ENCODE measurements around the gene DNAI1.

DNAI1 gene

GRCh38 chr9:34551751-34552605 lies 93.4 kb downstream of the DNAI1 start:
- Histone ChIP-seq H3K36me3 (no peaks in the 10 kb centered on the region), H3K4me1 (peaks cover 0 to 33% (median 30%) of the 10 kb centered on the region in 10 experiments; a peak in 17 of 20 replicates), H3K9me3 (replicated peaks in 1 of 11) (no peaks in the 10 kb centered on the region), H4K20me1 (peaks cover 0 to 51% (median 10%) of the 10 kb centered on the region in 11 experiments; a peak in 10 of 22 replicates), H3K27me3 (peaks cover 0 to 12% (median 0%) of the 10 kb centered on the region in 11 experiments; a peak in 2 of 22 replicates), H3K4me2 (peak overlapping the region in 9 of 11 experiments; percentile 21 to 76 (median 51); a peak in 15 of 22 replicates), H3K4me3 (no peak overlapping the region), H3K27ac (no peak overlapping the region), H3K9ac (no peak overlapping the region)
- no peak for TF ChIP-seq Cebpa-rat (IDR thresholded peaks at IDR 0.05)

GRCh38 chr9:34552606-34552981 lies 94.0 kb downstream of the DNAI1 start:
- peak overlapping the region in 9 of 11 experiments; percentile 21 to 76 (median 51); a peak in 15 of 22 replicates for H3K4me2 ChIP-seq

DNA sequence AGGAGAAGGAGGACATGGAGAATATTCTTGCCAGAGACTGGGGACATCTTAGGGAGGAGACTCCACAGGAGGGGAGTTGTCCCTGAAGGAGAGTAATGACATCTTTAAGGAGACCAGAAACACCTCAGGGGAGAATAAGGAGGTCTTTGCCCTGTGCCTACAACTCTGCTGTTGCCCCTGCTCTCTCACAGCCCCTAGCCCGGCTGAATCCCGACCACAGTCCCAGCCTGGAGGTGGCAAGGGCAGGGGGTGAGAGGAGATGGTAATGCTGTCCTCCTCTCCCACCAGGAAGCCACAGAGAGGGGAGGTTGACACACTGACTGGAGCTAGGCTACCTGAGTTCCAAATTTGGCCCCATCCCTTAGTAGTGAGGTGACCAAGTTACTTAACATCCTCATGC lies 94.4 kb downstream of the DNAI1 start:
- no peaks in the 10 kb centered on the region for H3K9me3 ChIP-seq (replicated peaks in 1 of 11)
- no peak for TF ChIP-seq Cebpa-rat (IDR thresholded peaks at IDR 0.05)
- peaks cover 2 to 13% (median 6%) of the 10 kb centered on the region in 11 experiments; a peak in 14 of 22 replicates for H3K27me3 ChIP-seq
- H3K4me2 ChIP-seq = peak overlapping the region in 8 of 11 experiments; percentile 26 to 76 (median 56); a peak in 13 of 22 replicates
- no peak overlapping the region for H3K27ac ChIP-seq
- H4K20me1 ChIP-seq = peaks cover 0 to 52% (median 8%) of the 10 kb centered on the region in 11 experiments; a peak in 10 of 22 replicates
- no peak overlapping the region for H3K4me3 ChIP-seq
- H3K36me3 ChIP-seq = no peaks in the 10 kb centered on the region
- no peak overlapping the region for H3K9ac ChIP-seq
- H3K4me1 ChIP-seq = peaks cover 0 to 33% (median 30%) of the 10 kb centered on the region in 10 experiments; a peak in 17 of 20 replicates

More at GRCh38 chr9:34552606-34552981, 94.0 kb downstream of the DNAI1 start:
- H3K9me3 ChIP-seq (replicated peaks in 1 of 11) = no peaks in the 10 kb centered on the region
- no peak for TF ChIP-seq Cebpa-rat (IDR thresholded peaks at IDR 0.05)
- H3K4me3 ChIP-seq = no peak overlapping the region
- H3K27me3 ChIP-seq = peaks cover 0 to 12% (median 2%) of the 10 kb centered on the region in 11 experiments; a peak in 6 of 22 replicates
- peaks cover 0 to 51% (median 10%) of the 10 kb centered on the region in 11 experiments; a peak in 10 of 22 replicates for H4K20me1 ChIP-seq
- no peak overlapping the region for H3K9ac ChIP-seq
- no peaks in the 10 kb centered on the region for H3K36me3 ChIP-seq
- H3K27ac ChIP-seq = no peak overlapping the region
- peaks cover 0 to 33% (median 30%) of the 10 kb centered on the region in 10 experiments; a peak in 17 of 20 replicates for H3K4me1 ChIP-seq

GRCh38 chr9:34553511-34554021 lies 95.0 kb downstream of the DNAI1 start:
- Histone ChIP-seq H3K4me1 (peaks cover 0 to 33% (median 30%) of the 10 kb centered on the region in 10 experiments; a peak in 17 of 20 replicates), H3K4me3 (no peak overlapping the region), H3K36me3 (no peaks in the 10 kb centered on the region), H3K4me2 (peak overlapping the region in 9 of 11 experiments; percentile 37 to 76 (median 60); a peak in 19 of 22 replicates), H4K20me1 (peaks cover 0 to 58% (median 7%) of the 10 kb centered on the region in 11 experiments; a peak in 10 of 22 replicates), H3K27ac (peak overlapping the region in 1 of 11 experiments; percentile 6; a peak in 1 of 22 replicates), H3K27me3 (peaks cover 8 to 18% (median 12%) of the 10 kb centered on the region in 11 experiments; a peak in 19 of 22 replicates), H3K9me3 (replicated peaks in 1 of 11) (no peaks in the 10 kb centered on the region), H3K9ac (no peak overlapping the region)
- TF ChIP-seq Cebpa-rat (IDR thresholded peaks at IDR 0.05) = no peak

DNA sequence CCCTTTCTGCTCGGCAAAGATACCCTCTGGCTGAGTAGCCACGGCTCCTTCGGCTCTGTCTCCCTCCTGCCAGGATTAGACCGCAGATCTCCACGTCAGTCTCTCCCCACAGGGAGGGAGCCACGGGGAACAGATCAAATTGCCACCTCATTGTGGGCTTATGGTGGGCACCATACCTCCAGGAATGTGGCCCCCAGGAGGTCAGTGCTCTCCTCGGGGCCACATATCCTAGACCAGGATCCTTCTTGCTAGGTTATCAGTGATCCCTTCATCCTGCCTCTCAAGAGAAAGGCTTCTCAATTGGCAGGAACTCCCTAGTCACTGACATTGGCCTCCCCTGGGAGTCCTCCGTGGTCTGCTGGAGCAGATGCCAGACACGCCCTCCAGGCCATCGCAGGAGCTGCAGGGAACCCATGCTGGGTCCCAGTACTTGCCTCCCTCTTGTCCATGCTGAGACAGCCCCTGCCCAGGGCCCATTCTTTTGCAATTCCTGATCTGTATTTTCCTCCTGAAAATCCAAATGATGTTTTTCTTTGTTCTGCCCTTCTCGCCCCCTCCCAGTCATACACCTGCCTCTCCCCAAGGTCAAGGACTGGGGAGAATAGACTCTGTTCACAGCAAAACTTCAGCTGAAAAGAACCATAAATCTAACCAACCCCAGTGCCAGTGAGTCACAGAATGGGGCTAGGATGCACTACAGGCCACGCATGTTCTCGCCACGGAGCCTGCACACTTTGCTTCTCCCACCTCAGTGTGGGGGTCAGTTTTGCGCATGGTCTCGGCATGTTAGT lies 95.8 kb downstream of the DNAI1 start:
- H3K27me3 ChIP-seq = peaks cover 16 to 27% (median 20%) of the 10 kb centered on the region in 11 experiments; a peak in 21 of 22 replicates
- no peak overlapping the region for H3K4me3 ChIP-seq
- no peaks in the 10 kb centered on the region for H3K9me3 ChIP-seq (replicated peaks in 1 of 11)
- H3K4me1 ChIP-seq = peaks cover 0 to 33% (median 30%) of the 10 kb centered on the region in 10 experiments; a peak in 17 of 20 replicates
- peak overlapping the region in 1 of 11 experiments; percentile 6; a peak in 1 of 22 replicates for H3K27ac ChIP-seq
- no peak for TF ChIP-seq Cebpa-rat (IDR thresholded peaks at IDR 0.05)
- no peaks in the 10 kb centered on the region for H3K36me3 ChIP-seq
- H3K4me2 ChIP-seq = peak overlapping the region in 9 of 11 experiments; percentile 37 to 76 (median 60); a peak in 18 of 22 replicates
- peaks cover 0 to 59% (median 7%) of the 10 kb centered on the region in 11 experiments; a peak in 10 of 22 replicates for H4K20me1 ChIP-seq
- H3K9ac ChIP-seq = peak overlapping the region in 2 of 11 experiments; percentile 6 to 32; a peak in 1 of 22 replicates

DNA sequence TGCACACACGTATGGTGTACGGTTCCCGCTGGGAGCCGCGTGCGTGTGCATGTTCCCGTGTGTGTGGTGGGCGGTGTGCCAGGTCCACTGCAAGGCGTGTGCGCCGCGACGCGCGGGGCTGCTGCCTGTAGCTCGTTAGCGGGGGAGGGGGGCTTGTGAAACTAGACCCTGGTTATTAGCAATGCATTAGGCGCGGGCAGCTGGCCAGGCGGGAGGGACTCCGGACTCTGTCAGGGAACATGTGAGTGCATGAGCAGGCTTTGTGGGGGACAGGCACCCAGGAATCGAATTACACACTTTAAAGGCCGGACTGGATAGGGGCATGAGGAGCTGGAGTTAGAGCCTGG lies 96.4 kb downstream of the DNAI1 start:
- peak overlapping the region in 8 of 11 experiments; percentile 47 to 76 (median 62); a peak in 14 of 22 replicates for H3K4me2 ChIP-seq
- H3K36me3 ChIP-seq = no peaks in the 10 kb centered on the region
- H3K27ac ChIP-seq = no peak overlapping the region
- no peak overlapping the region for H3K4me3 ChIP-seq
- peaks cover 0 to 33% (median 30%) of the 10 kb centered on the region in 10 experiments; a peak in 18 of 20 replicates for H3K4me1 ChIP-seq
- peaks cover 19 to 32% (median 26%) of the 10 kb centered on the region in 11 experiments; a peak in 21 of 22 replicates for H3K27me3 ChIP-seq
- peaks cover 0 to 59% (median 7%) of the 10 kb centered on the region in 11 experiments; a peak in 10 of 22 replicates for H4K20me1 ChIP-seq
- H3K9me3 ChIP-seq (replicated peaks in 1 of 11) = no peaks in the 10 kb centered on the region
- no peak for TF ChIP-seq Cebpa-rat (IDR thresholded peaks at IDR 0.05)
- no peak overlapping the region for H3K9ac ChIP-seq

DNA sequence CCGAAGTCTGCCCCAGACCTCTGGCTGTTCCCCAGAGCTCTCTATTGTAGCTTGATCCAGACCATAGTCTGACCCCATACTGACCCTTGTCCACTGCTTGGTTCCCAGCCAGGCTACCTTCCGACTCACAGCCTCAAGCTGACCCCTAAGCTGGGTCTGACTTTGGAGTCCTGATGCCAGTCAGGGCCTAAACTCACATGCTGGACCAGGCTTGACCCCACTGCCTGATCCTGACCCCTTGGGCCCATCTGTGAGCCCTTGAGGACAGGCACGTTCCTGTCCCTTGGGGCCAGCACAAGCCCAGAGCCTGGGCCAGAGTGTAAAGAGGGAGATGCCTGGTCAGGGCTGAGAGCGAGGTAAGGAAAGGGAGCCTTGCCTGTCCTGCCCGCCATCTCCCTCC lies 96.9 kb downstream of the DNAI1 start:
- Histone ChIP-seq H3K27me3 (peaks cover 19 to 37% (median 31%) of the 10 kb centered on the region in 11 experiments; a peak in 21 of 22 replicates), H3K4me3 (no peak overlapping the region), H3K27ac (no peak overlapping the region), H3K4me2 (no peak overlapping the region), H3K36me3 (no peaks in the 10 kb centered on the region), H4K20me1 (peaks cover 0 to 58% (median 7%) of the 10 kb centered on the region in 11 experiments; a peak in 10 of 22 replicates), H3K9me3 (replicated peaks in 1 of 11) (no peaks in the 10 kb centered on the region), H3K9ac (no peak overlapping the region), H3K4me1 (peaks cover 0 to 33% (median 30%) of the 10 kb centered on the region in 10 experiments; a peak in 18 of 20 replicates)
- TF ChIP-seq Cebpa-rat (IDR thresholded peaks at IDR 0.05) = no peak

DNA sequence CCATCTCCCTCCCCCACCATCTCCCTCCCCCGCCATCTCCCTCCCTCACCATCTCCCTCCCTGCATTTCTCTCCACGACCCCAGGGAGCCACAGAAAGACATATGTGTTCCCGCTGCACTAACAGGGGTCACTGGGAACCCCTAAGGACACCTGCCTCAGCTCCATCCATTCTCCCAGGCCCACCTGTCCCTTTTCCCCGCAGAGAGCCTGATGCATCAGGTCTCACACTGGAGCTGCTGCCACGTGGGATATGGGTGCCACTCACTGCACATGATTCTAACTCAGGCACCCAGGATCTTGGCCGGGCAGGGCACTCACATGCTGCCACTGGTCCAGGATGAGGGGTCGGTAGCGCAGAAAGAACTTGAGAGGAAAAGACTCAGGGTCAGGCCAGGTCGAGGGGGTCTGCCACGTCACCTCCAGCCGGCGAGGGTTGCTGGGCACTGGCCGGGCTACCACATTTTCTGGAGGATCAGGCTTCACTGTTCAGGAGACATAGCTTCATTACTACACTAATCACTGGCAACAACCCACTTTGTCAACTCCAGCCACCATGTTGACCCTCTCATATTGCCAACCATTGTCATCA lies 97.4 kb downstream of the DNAI1 start:
- no peak overlapping the region for H3K9ac ChIP-seq
- TF ChIP-seq Cebpa-rat (IDR thresholded peaks at IDR 0.05) = no peak
- no peak overlapping the region for H3K4me3 ChIP-seq
- peaks cover 0 to 53% (median 7%) of the 10 kb centered on the region in 11 experiments; a peak in 10 of 22 replicates for H4K20me1 ChIP-seq
- no peak overlapping the region for H3K27ac ChIP-seq
- no peaks in the 10 kb centered on the region for H3K36me3 ChIP-seq
- no peak overlapping the region for H3K4me2 ChIP-seq
- peaks cover 0 to 33% (median 30%) of the 10 kb centered on the region in 10 experiments; a peak in 18 of 20 replicates for H3K4me1 ChIP-seq
- H3K27me3 ChIP-seq = peaks cover 19 to 41% (median 35%) of the 10 kb centered on the region in 11 experiments; a peak in 21 of 22 replicates
- no peaks in the 10 kb centered on the region for H3K9me3 ChIP-seq (replicated peaks in 1 of 11)
